Left ventricle myocardium inferior (tissue), 1 donor: ENCODE results near the gene RIMS1. TPM values are rescaled to one million over a fixed set of nuclear protein-coding genes. Genes with fewer than 3 reads are reported as not detected.
"Not testable (repeated sequence)": the region's sequence is repeated elsewhere in the genome, so short reads cannot be mapped to it uniquely, and the experiment has no call there.

Experiments
- DNase-seq: peaks from one replicate; pipeline ENCODE4 v3.0.0-alpha.2; 2020
- H3K27ac ChIP-seq: fragments of 200-600 bp; replicated peaks from 2 replicates; pipeline ENCODE4 v1.8.0; 2021
- H3K27me3 ChIP-seq: fragments of 200-600 bp; 2 replicates; pipeline ENCODE4 v1.8.0; 2021; ENCODE audit warnings: low read depth
- H3K36me3 ChIP-seq: fragments of 200-600 bp; 2 replicates; pipeline ENCODE4 v1.8.0; 2021
- H3K4me1 ChIP-seq: fragments of 200-600 bp; 2 replicates; pipeline ENCODE4 v1.8.0; 2021
- H3K4me3 ChIP-seq: fragments of 200-600 bp; 2 replicates; pipeline ENCODE4 v1.8.0; 2021; ENCODE audit warnings: mild to moderate bottlenecking, moderate library complexity
- H3K9me3 ChIP-seq: fragments of 200-600 bp; replicated peaks from 2 replicates; pipeline ENCODE4 v1.8.0; 2021
- CTCF ChIP-seq: fragments of 200-600 bp; IDR thresholded peaks from 2 replicates; pipeline ENCODE4 v1.8.0; 2021; ENCODE audit warnings: antibody characterized with exemption, mild to moderate bottlenecking, borderline replicate concordance
- intact Hi-C: fragments of 100-400 bp; cut with micrococcal nuclease; formaldehyde crosslinking; loops from one replicate; pipeline ENCODE4 v1.11.0; 2022
- total RNA-seq: library from RNA; stranded (reverse); fragmentation: NEBNext Ultra II Directional; extraction: Animal tissue kit (Norgen Biotek cat#: 25700); gene quantifications from one replicate; pipeline ENCODE4 v1.2.1, GENCODE V29; 2021
- donor health status: DM: no; HTN: yes; CAD: no; lungs with severe emphysema.

RIMS1 gene
- total RNA-seq, 1 donor from 2014 or later, result 0.93 TPM

GRCh38 chr6:72321788-72322187 lies 435.4 kb downstream of the RIMS1 start:
- no peaks in the 10 kb centered on the region for H3K36me3 ChIP-seq
- no peak for DNase-seq
- no peak for TF ChIP-seq CTCF
- H3K27me3 ChIP-seq, result no peaks in the 10 kb centered on the region
- H3K27ac ChIP-seq, result no peak overlapping the region
- intact Hi-C loops, result no loop called here
- H3K9me3 ChIP-seq, result no peaks in the 10 kb centered on the region
- no peak overlapping the region for H3K4me3 ChIP-seq
- H3K4me1 ChIP-seq, result no peaks in the 10 kb centered on the region

DNA sequence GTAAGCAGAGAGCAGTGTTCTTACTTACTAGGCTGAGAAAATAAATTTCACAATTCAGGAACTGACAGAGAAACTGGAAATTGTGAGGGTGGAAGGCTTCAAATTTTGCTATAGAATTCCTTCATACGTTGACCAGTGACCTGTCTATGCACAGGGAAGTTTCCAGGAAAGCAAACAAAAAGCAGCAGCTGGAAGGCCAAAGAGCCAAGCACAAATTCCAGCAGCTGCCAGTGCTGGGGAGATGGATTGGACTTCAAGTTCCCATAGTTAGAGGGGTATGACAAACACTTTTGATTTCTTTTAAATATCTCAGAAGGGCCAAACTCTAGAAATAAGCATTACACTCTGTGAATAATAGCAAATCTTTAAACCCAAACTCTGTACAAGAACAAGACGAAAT lies 436.4 kb downstream of the RIMS1 start:
- Histone ChIP-seq H3K27me3 (no peaks in the 10 kb centered on the region), H3K27ac (no peak overlapping the region), H3K4me3 (no peak overlapping the region), H3K9me3 (no peaks in the 10 kb centered on the region), H3K36me3 (no peaks in the 10 kb centered on the region), H3K4me1 (no peaks in the 10 kb centered on the region)
- DNase-seq, result no peak
- no peak for TF ChIP-seq CTCF
- intact Hi-C loops, result no loop called here

- Histone ChIP-seq H3K27ac (no peak overlapping the region), H3K9me3 (no peaks in the 10 kb centered on the region), H3K36me3 (no peaks in the 10 kb centered on the region), H3K27me3 (no peaks in the 10 kb centered on the region), H3K4me1 (no peaks in the 10 kb centered on the region), H3K4me3 (no peak overlapping the region)
- intact Hi-C loops, result no loop called here
- no peak for DNase-seq
- TF ChIP-seq CTCF, result no peak
These were observed 438.2 kb downstream of the RIMS1 start for GRCh38 chr6:72324591-72324990.

- no peak overlapping the region for H3K27ac ChIP-seq
- no peak overlapping the region for H3K4me3 ChIP-seq
- H3K4me1 ChIP-seq, result no peaks in the 10 kb centered on the region
- intact Hi-C loops, result no loop called here
- H3K27me3 ChIP-seq, result no peaks in the 10 kb centered on the region
- no peak for DNase-seq
- no peaks in the 10 kb centered on the region for H3K9me3 ChIP-seq
- H3K36me3 ChIP-seq, result no peaks in the 10 kb centered on the region
- no peak for TF ChIP-seq CTCF
These were observed 442.4 kb downstream of the RIMS1 start for GRCh38 chr6:72328775-72329174.

DNA sequence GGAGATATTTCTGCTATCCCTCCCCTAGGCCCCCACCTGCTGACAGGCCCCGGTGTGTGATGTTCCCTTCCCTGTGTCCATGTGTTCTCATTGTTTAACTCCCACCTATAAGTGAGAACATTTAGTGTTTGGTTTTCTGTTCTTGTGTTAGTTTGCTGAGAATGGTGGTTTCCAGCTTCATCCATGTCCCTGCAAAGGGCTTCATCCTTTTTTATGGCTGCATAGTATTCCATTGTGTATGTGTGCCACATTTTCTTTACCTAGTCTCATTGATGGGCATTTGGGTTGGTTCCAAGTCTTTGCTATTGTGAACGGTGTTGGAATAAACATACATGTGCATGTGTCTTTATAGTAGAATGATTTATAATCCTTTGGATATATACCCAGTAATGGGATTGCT lies 448.9 kb downstream of the RIMS1 start:
- H3K4me1 ChIP-seq, H3K27ac ChIP-seq, H3K27me3 ChIP-seq, DNase-seq, H3K9me3 ChIP-seq, intact Hi-C loops, H3K4me3 ChIP-seq, H3K36me3 ChIP-seq: not testable (repeated sequence)

- Histone ChIP-seq H3K9me3 (no peaks in the 10 kb centered on the region), H3K4me1 (no peaks in the 10 kb centered on the region), H3K27ac (no peak overlapping the region), H3K27me3 (no peaks in the 10 kb centered on the region), H3K36me3 (no peaks in the 10 kb centered on the region), H3K4me3 (no peak overlapping the region)
- no peak for DNase-seq
- TF ChIP-seq CTCF, result no peak
- intact Hi-C loops, result no loop called here
These were observed 462.6 kb downstream of the RIMS1 start for GRCh38 chr6:72348926-72349325.
